ENCODE data around the gene TBC1D14. TPM values are rescaled to one million over a fixed set of nuclear protein-coding genes. Genes with fewer than 3 reads are reported as not detected.

TBC1D14 gene
- total RNA-seq, 1 experiment from 2014 or later = 36.3 TPM

- Histone ChIP-seq H3K9me3 (ENCODE audit: control insufficient read depth, insufficient read depth, low read depth, low read length) (no peaks in the 10 kb centered on the region), H3K27ac (ENCODE audit: low read length) (no peak overlapping the region), H3K36me3 (ENCODE audit: control insufficient read depth, insufficient read depth, low read length) (no peaks in the 10 kb centered on the region), H3K4me3 (ENCODE audit: low read depth in 2 of 2, low read length in 2 of 2) (no peak overlapping the region), H3K27me3 (ENCODE audit: control insufficient read depth, insufficient read depth, low read length) (no peaks in the 10 kb centered on the region), H3K4me1 (ENCODE audit: control insufficient read depth, insufficient read depth, low read length) (peaks cover 47% of the 10 kb centered on the region)
- ATAC-seq (no peak), DNase-seq (ENCODE audit: low read depth, low spot score) (no peak)
- CTCF ChIA-PET = no interaction called here
- intact Hi-C loops (cut with micrococcal nuclease; ENCODE audit: unreplicated experiment) = no loop called here
- no TSS peak for BruUV-seq (replicated peaks)
- TF ChIP-seq REST (IDR thresholded peaks at IDR 0.05; ENCODE audit: insufficient read depth in 1 of 2, low read depth in 2 of 2, low read length in 1 of 2) = no peak
- TF ChIP-seq POLR2AphosphoS5 (IDR thresholded peaks at IDR 0.05; ENCODE audit: low read depth, low read length) = no peak
- no peak for TF ChIP-seq SIN3A (IDR thresholded peaks at IDR 0.05; ENCODE audit: borderline replicate concordance, insufficient read depth, low read depth, low read length)
- TF ChIP-seq CTCF (IDR thresholded peaks at IDR 0.05) = peak; percentile 37; the same call in 1 of the 2 replicates
- TF ChIP-seq TCF7L2 (IDR thresholded peaks at IDR 0.05; ENCODE audit: low read depth, low read length) = no peak
- in situ Hi-C loops (cut with HindIII; ENCODE audit: low pct_unique_long_range_greater_than_20kb, low sequenced_read_pairs) = no loop called here
- POLR2A ChIA-PET = no interaction called here
Observed at GRCh38 chr4:7037425-7037824, 127.8 kb downstream of the TBC1D14 start.

- ChIA-PET CTCF (no interaction called here), POLR2A (interaction anchor here (0.6 kb wide), 1 partner anchor 27 kb away, joined by 15 read pairs; no protein-coding TSS in a partner anchor)
- H3K4me3 ChIP-seq (ENCODE audit: low read depth in 2 of 2, low read length in 2 of 2) = no peak overlapping the region
- no peak for TF ChIP-seq CTCF (IDR thresholded peaks at IDR 0.05)
- TF ChIP-seq POLR2AphosphoS5 (IDR thresholded peaks at IDR 0.05; ENCODE audit: low read depth, low read length) = no peak
- TF ChIP-seq REST (IDR thresholded peaks at IDR 0.05; ENCODE audit: insufficient read depth in 1 of 2, low read depth in 2 of 2, low read length in 1 of 2) = no peak
- TF ChIP-seq TCF7L2 (IDR thresholded peaks at IDR 0.05; ENCODE audit: low read depth, low read length) = no peak
- TF ChIP-seq SIN3A (IDR thresholded peaks at IDR 0.05; ENCODE audit: borderline replicate concordance, insufficient read depth, low read depth, low read length) = no peak
- intact Hi-C loops (cut with micrococcal nuclease; ENCODE audit: unreplicated experiment) (no loop called here), in situ Hi-C loops (cut with HindIII; ENCODE audit: low pct_unique_long_range_greater_than_20kb, low sequenced_read_pairs) (no loop called here)
- H3K9me3 ChIP-seq (ENCODE audit: control insufficient read depth, insufficient read depth, low read depth, low read length) = no peaks in the 10 kb centered on the region
- H3K27ac ChIP-seq (ENCODE audit: low read length) = no peak overlapping the region
- no peak for ATAC-seq
- no TSS peak for BruUV-seq (replicated peaks)
- H3K4me1 ChIP-seq (ENCODE audit: control insufficient read depth, insufficient read depth, low read length) = peaks cover 28% of the 10 kb centered on the region
- no peaks in the 10 kb centered on the region for H3K36me3 ChIP-seq (ENCODE audit: control insufficient read depth, insufficient read depth, low read length)
- DNase-seq (ENCODE audit: low read depth, low spot score) = no peak
- H3K27me3 ChIP-seq (ENCODE audit: control insufficient read depth, insufficient read depth, low read length) = no peaks in the 10 kb centered on the region
Observed at GRCh38 chr4:7040765-7041164, 131.1 kb downstream of the TBC1D14 start.
